GM12878 (cell line): ENCODE measurements around the gene PRR12. TPM values are rescaled to one million over a fixed set of nuclear protein-coding genes. Genes with fewer than 3 reads are reported as not detected.

Experiments used
- ATF7 ChIP-seq: fragments of 450-650 bp; IDR thresholded peaks from 2 replicates; pipeline ENCODE4 v1.6.1; 2016; ENCODE audit warnings: low read depth, mild to moderate bottlenecking
- BCLAF1 ChIP-seq: fragments of 450-650 bp; IDR thresholded peaks from 2 replicates; pipeline ENCODE4 v1.6.1; 2017; ENCODE audit warnings: antibody characterized with exemption, mild to moderate bottlenecking, moderate library complexity
- E4F1 ChIP-seq: fragments of 450-650 bp; IDR thresholded peaks from 2 replicates; pipeline ENCODE4 v1.6.1; 2018; ENCODE audit warnings: borderline replicate concordance, mild to moderate bottlenecking; ENCODE audit not compliant: partially characterized antibody
- ETV6 ChIP-seq, 2 experiments: fragments of 450-650 bp in 1 of 2; IDR thresholded peaks in 1 of 2; conservative IDR thresholded peaks in 1 of 2; 2 replicates each; pipeline ENCODE4 v1.6.1; 2014; ENCODE audit warnings: antibody characterized with exemption in 1 of 2, borderline replicate concordance in 1 of 2, low read depth in 1 of 2, mild to moderate bottlenecking in 1 of 2, moderate library complexity in 1 of 2
- HDAC6 ChIP-seq: fragments of 200-600 bp; sonication (generic); IDR thresholded peaks from one replicate; pipeline ENCODE4 v1.8.0; 2017; ENCODE audit warnings: antibody characterized with exemption; ENCODE audit not compliant: unreplicated experiment
- IRF5 ChIP-seq: fragments of 450-650 bp; IDR thresholded peaks from 2 replicates; pipeline ENCODE4 v1.6.1; 2017; ENCODE audit warnings: borderline replicate concordance
- JUNB ChIP-seq: IDR thresholded peaks from 2 replicates; pipeline ENCODE4 v1.6.1; 2016; ENCODE audit warnings: antibody characterized with exemption, mild to moderate bottlenecking
- JUND ChIP-seq: IDR thresholded peaks from 2 replicates; pipeline ENCODE4 v1.6.1; 2012; ENCODE audit warnings: low read depth, mild to moderate bottlenecking, low read length, improper control_type of control experiment, moderate library complexity
- KAT2A ChIP-seq: conservative IDR thresholded peaks from 2 replicates; pipeline ENCODE4 v1.6.1; 2011; ENCODE audit warnings: low read depth, low read length; ENCODE audit not compliant: control insufficient read depth
- KDM1A ChIP-seq: fragments of 200-600 bp; sonication (generic); IDR thresholded peaks from 2 replicates; pipeline ENCODE4 v1.6.1; 2016; ENCODE audit warnings: borderline replicate concordance
- MYC ChIP-seq: IDR thresholded peaks from 2 replicates; pipeline ENCODE4 v1.6.1; 2011; ENCODE audit warnings: mild to moderate bottlenecking, low read length, moderate library complexity, inconsistent platforms; ENCODE audit not compliant: insufficient read depth, insufficient replicate concordance, insufficient read length, severe bottlenecking
- POLR2A ChIP-seq: IDR thresholded peaks from 2 replicates; pipeline ENCODE4 v1.6.1; 2011; ENCODE audit warnings: low read depth, mild to moderate bottlenecking, low read length
- POLR2AphosphoS2 ChIP-seq: IDR thresholded peaks from 2 replicates; pipeline ENCODE4 v1.6.1; 2011; ENCODE audit warnings: low read depth, mild to moderate bottlenecking, low read length, improper control_type of control experiment, moderate library complexity
- RAD51 ChIP-seq: fragments of 450-650 bp; IDR thresholded peaks from 2 replicates; pipeline ENCODE4 v1.6.1; 2016; ENCODE audit warnings: moderate library complexity, mild to moderate bottlenecking, inconsistent platforms
- STAT3 ChIP-seq: IDR thresholded peaks from 2 replicates; pipeline ENCODE4 v1.6.1; 2011; ENCODE audit warnings: low read depth, low read length, improper control_type of control experiment
- USF1 ChIP-seq: IDR thresholded peaks from 2 replicates; pipeline ENCODE4 v1.6.1; 2011; ENCODE audit warnings: borderline replicate concordance, low read depth, mild to moderate bottlenecking, moderate library complexity, mixed read lengths, low read length; ENCODE audit not compliant: insufficient read depth; ENCODE audit errors: extremely low read length
- ZNF687 ChIP-seq: fragments of 450-650 bp; IDR thresholded peaks from 2 replicates; pipeline ENCODE4 v1.6.1; 2017; ENCODE audit warnings: mild to moderate bottlenecking, moderate library complexity
- polyA plus RNA-seq, 11 experiments: library from polyadenylated mRNA; depleted of rRNA in 4 of 11; unstranded in 6 of 11; stranded (reverse) in 5 of 11; fragments of >200 nt; fragmentation: Nextera tagmentation in 4 of 11; fragmentation: Illumina TruSeq in 1 of 11; extraction: Ambion mirVana in 4 of 11; extraction: Trizol in 1 of 11; gene quantifications; 1 replicate in 1 of 11; 2 replicates in 10 of 11; pipeline versions ENCODE4 v1.2.1 to v1.2.3, GENCODE V29; 2011 to 2016; ENCODE audit warnings: inconsistent platforms in 2 of 11, missing spikeins in 2 of 11, low read depth in 1 of 11
- total RNA-seq, 4 experiments: library from RNA; depleted of rRNA in 3 of 4; stranded (reverse); fragments of >200 nt in 3 of 4; fragmentation: Illumina TruSeq in 1 of 4; extraction: Trizol in 1 of 4; gene quantifications; 2 replicates each; pipeline versions ENCODE4 v1.2.1 to v1.2.3, GENCODE V29; 2013 to 2021

PRR12 gene
- total and polyA plus RNA-seq, 10 of the 15 experiments (the other 5 are each of a cell fraction or from before 2014, with no cell fraction given) = 0.02 to 25.3 (median 1.6) TPM

GRCh38 chr19:49580264-49581006, 10.5 kb upstream of the PRR12 start, which contains the start of gene NOSIP (continued):
- TF ChIP-seq E4F1 (peak; percentile 77), IRF5 (no peak; the same call in 1 of the 2 replicates), ETV6 (conservative IDR thresholded peaks at IDR 0.05 in 1 of 2, IDR thresholded peaks at IDR 0.05 in 1 of 2; ENCODE audit: borderline replicate concordance in 1 of 2, low read depth in 1 of 2) (peak in 1 of 2 experiments; percentile 43; a peak in 1 of 4 replicates), STAT3 (no peak), JUNB (no peak), JUND (no peak), RAD51 (no peak), KAT2A (no peak), BCLAF1 (no peak), POLR2AphosphoS2 (peak; percentile 96), HDAC6 (peak; percentile 80), ATF7 (peak; percentile 75), KDM1A (no peak), USF1 (no peak), MYC (no peak), ZNF687 (peak; percentile 64), POLR2A (peak; percentile 100)
